T-cell (primary cell): ENCODE results near the gene C1orf105. TPM values are rescaled to one million over a fixed set of nuclear protein-coding genes. Genes with fewer than 3 reads are reported as not detected.
"Not testable (repeated sequence)": the region's sequence is repeated elsewhere in the genome, so short reads cannot be mapped to it uniquely, and the experiment has no call there.

Experiments
- ATAC-seq, 4 experiments: fragments of 200-7000 bp in 3 of 4; fragments of 150-1000 bp in 1 of 4; cut with Tn5 transposase; replicated peaks in 1 of 4; 1 replicate in 3 of 4; 2 replicates in 1 of 4; pipeline ENCODE4 v1.10.0; 2021; ENCODE audit warnings: moderate library complexity in 3 of 4, mild to moderate bottlenecking in 2 of 4, moderate number of reproducible peaks in 1 of 4
- CTCF ChIA-PET, 2 donors: fragments of 300-600 bp; sonication (Branson Sonifier 250); formaldehyde crosslinking; loops; one replicate each; lab custom pipeline; 2022; ENCODE audit warnings: antibody characterized with exemption in 2 of 2; lab: Charles Lee
- POLR2A ChIA-PET, 2 donors: fragments of 300-600 bp; sonication (Branson Sonifier 250); formaldehyde crosslinking; loops; one replicate each; lab custom pipeline; 2022; ENCODE audit warnings: antibody characterized with exemption in 2 of 2; lab: Charles Lee
- DNase-seq, 35 experiments: peaks; one replicate each; pipeline versions ENCODE4 v3.0.0 to v3.0.0-alpha.2; 2013 to 2023
- H3K27ac ChIP-seq: one replicate; pipeline ENCODE4 v1.5.1; 2013; ENCODE audit warnings: low read length
- H3K27me3 ChIP-seq, 2 experiments: replicated peaks in 1 of 2; 1 replicate in 1 of 2; 2 replicates in 1 of 2; pipeline versions ENCODE4 v1.6.1 to v1.7.0; 2013; ENCODE audit warnings: low read length in 1 of 2, mixed read lengths in 1 of 2; ENCODE audit not compliant: control insufficient read depth in 2 of 2, insufficient read depth in 2 of 2; ENCODE audit errors: extremely low read depth in 1 of 2
- H3K36me3 ChIP-seq, 2 donors: 1 replicate in 1 of 2; 2 replicates in 1 of 2; pipeline versions ENCODE4 v1.6.1 to v1.7.0; 2013; ENCODE audit warnings: low read length in 1 of 2; ENCODE audit not compliant: control insufficient read depth in 2 of 2, insufficient read depth in 1 of 2; ENCODE audit errors: extremely low read depth in 1 of 2
- H3K4me1 ChIP-seq, 2 experiments: 1 replicate in 1 of 2; 2 replicates in 1 of 2; pipeline versions ENCODE4 v1.6.1 to v1.7.0; 2013; ENCODE audit warnings: low read length in 2 of 2, mixed read lengths in 1 of 2; ENCODE audit not compliant: insufficient read depth in 2 of 2, control insufficient read depth in 1 of 2; ENCODE audit errors: extremely low read depth in 1 of 2
- H3K4me3 ChIP-seq, 2 donors: 1 replicate in 1 of 2; 2 replicates in 1 of 2; pipeline versions ENCODE4 v1.5.1 to v1.7.0; 2013; ENCODE audit warnings: mild to moderate bottlenecking in 2 of 2, low read length in 1 of 2, moderate library complexity in 1 of 2; ENCODE audit not compliant: control insufficient read depth in 1 of 2; ENCODE audit errors: extremely low read depth in 1 of 2
- H3K9me3 ChIP-seq: 2 replicates; pipeline ENCODE4 v1.7.0; 2013
- H3K27ac Mint-ChIP-seq, 2 donors: one replicate each; pipeline ENCODE4 v1.8.0; 2020 to 2021; ENCODE audit warnings: mild to moderate bottlenecking in 2 of 2, mixed read lengths in 2 of 2
- H3K27me3 Mint-ChIP-seq, 2 donors: one replicate each; pipeline ENCODE4 v1.8.0; 2021 to 2022; ENCODE audit warnings: mixed read lengths in 2 of 2
- H3K36me3 Mint-ChIP-seq: one replicate; pipeline ENCODE4 v1.8.0; 2021; ENCODE audit warnings: mixed read lengths
- H3K4me1 Mint-ChIP-seq, 3 donors: one replicate each; pipeline ENCODE4 v1.8.0; 2020 to 2022; ENCODE audit warnings: mixed read lengths in 3 of 3, mild to moderate bottlenecking in 1 of 3
- H3K4me3 Mint-ChIP-seq, 3 donors: one replicate each; pipeline ENCODE4 v1.8.0; 2020 to 2022; ENCODE audit warnings: mild to moderate bottlenecking in 3 of 3, mixed read lengths in 3 of 3, moderate library complexity in 3 of 3
- H3K9me3 Mint-ChIP-seq, 3 donors: one replicate each; pipeline ENCODE4 v1.8.0; 2020 to 2022; ENCODE audit warnings: mixed read lengths in 3 of 3
- WGBS: methylation state at CpG from one replicate; pipeline ENCODE4 v1.1.5; 2013; ENCODE audit warnings: missing lambda C conversion rate; ENCODE audit not compliant: insufficient coverage; 5-methylcytosine and 5-hydroxymethylcytosine counted together
- total RNA-seq, 35 experiments: library from RNA in 6 of 35; stranded (reverse) in 6 of 35; fragments of 120-200 nt in 1 of 35; gene quantifications; one replicate each; pipeline versions ENCODE4 v1.2.1 to v1.2.4 and lab custom pipeline; 2013 to 2026

The C1orf105 gene, protein sequence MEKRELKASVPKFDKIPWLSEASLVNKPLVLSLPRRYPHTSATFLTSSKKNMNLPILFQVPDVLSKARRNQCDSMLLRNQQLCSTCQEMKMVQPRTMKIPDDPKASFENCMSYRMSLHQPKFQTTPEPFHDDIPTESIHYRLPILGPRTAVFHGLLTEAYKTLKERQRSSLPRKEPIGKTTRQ
- total RNA-seq (not detected), total RNA-seq (lab: John Stamatoyannopoulos, UW) (0 to 0.09 (median 0) reads per million in 29 experiments)
- total RNA-seq (2013) = not detected

DNA sequence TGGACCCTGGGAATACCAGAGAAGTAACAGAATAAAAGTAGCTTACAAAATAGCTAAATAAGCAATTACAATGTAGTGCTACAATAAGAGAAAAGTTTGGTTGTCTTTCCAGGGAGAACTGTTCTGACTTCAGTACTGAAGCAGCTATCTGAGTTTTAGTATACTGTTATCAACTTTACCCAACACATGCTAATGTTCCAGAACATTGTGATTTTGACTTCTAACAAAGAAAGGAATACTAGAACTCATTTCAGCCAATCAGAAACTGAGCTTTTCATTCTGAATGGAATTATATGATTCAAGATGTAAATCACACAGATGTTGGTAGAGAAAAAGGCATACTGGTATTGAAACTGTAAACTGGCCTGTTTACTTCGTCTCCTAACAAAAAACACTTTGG is at the start of gene C1orf105:
TSS of gene C1orf105 (plus strand) at position 301 of the 400 bp plus-strand sequence. CDS start 201 bp downstream, outside the sequence.
- Histone ChIP-seq H3K36me3 (no peaks in the 10 kb centered on the region), H3K27me3 (no peaks in the 10 kb centered on the region), H3K4me3 (no peak within 1 kb of the TSS), H3K9me3 (no peaks in the 10 kb centered on the region), H3K27ac (no peak within 1 kb of the TSS), H3K4me1 (peaks cover 3 to 28% of the 10 kb centered on the region in 2 experiments)
- peaks cover 4% of the 10 kb centered on the region for H3K36me3 Mint-ChIP-seq
- no peak within 1 kb of the TSS for H3K4me3 Mint-ChIP-seq
- H3K27ac Mint-ChIP-seq = peak within 1 kb of the TSS in 1 of 2 donors; percentile 12
- no peaks in the 10 kb centered on the region for H3K9me3 Mint-ChIP-seq
- ChIA-PET CTCF (interaction anchor here (0.6 to 1.7 kb wide), 5 partner anchors 11 to 889 kb away, joined by 3 to 5 read pairs (median 3); no protein-coding TSS in a partner anchor), POLR2A (no interaction called here)
- no CpG with 5 or more reads among the region's 1 CpG for WGBS
- H3K27me3 Mint-ChIP-seq = no peaks in the 10 kb centered on the region
- peaks cover 17 to 23% (median 20%) of the 10 kb centered on the region in 3 donors for H3K4me1 Mint-ChIP-seq
- no peak for DNase-seq
- ATAC-seq = no peak

DNA sequence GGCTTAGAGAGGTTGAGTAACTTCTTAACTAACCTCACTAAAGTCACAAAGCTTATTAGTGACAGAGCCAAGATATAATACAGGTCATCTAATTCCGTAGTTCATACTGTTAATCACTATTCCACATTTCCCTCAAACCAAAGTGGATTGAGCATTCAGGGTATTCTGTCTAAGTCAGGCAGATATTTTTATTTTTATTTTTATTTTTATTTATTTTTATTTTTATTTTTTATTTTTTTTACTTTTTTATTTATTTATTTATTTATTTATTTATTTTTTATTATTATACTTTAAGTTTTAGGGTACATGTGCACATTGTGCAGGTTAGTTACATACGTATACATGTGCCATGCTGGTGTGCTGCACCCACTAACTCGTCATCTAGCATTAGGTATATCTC is 48.8 kb upstream of the C1orf105 start:
- H3K4me1 ChIP-seq, CTCF ChIA-PET, H3K27ac Mint-ChIP-seq, ATAC-seq, H3K9me3 ChIP-seq, H3K4me3 ChIP-seq, H3K27me3 Mint-ChIP-seq, H3K27me3 ChIP-seq, DNase-seq, H3K4me3 Mint-ChIP-seq, H3K36me3 ChIP-seq, H3K27ac ChIP-seq: not testable (repeated sequence)
- POLR2A ChIA-PET = interaction anchor here in 1 of 2 donors (0.5 kb wide), 1 partner anchor 101 kb away, joined by 4 read pairs; no protein-coding TSS in a partner anchor
- no CpG with 5 or more reads among the region's 3 CpGs for WGBS
- Mint-ChIP-seq H3K36me3 (peaks cover 12% of the 10 kb centered on the region), H3K9me3 (peaks cover 9 to 25% (median 13%) of the 10 kb centered on the region in 3 donors), H3K4me1 (peaks cover 15 to 18% (median 16%) of the 10 kb centered on the region in 3 donors)

DNA sequence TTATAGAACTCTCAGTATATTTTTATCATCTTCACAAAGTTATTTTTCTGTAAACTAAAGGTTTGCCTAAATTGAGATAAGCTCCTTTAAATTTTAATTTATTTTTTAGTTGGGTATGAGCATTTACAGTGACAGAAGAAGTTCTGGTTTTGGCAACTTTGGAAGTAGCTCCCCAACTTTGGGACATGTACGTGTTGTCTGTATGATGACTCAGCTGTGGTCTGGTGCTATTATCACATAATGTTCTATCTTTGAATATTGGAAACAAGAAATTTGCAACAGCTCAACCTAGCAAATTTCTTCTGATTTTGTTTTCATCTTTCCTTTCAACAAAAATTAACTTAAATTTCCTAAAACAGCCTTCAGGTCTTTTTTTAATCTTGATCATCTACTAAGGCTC is 46.6 kb upstream of the C1orf105 start:
- Mint-ChIP-seq H3K27ac (no peak overlapping the region), H3K27me3 (no peaks in the 10 kb centered on the region), H3K4me3 (no peak overlapping the region), H3K36me3 (no peaks in the 10 kb centered on the region), H3K9me3 (peaks cover 0 to 4% (median 0%) of the 10 kb centered on the region in 3 donors), H3K4me1 (peaks cover 16 to 24% (median 17%) of the 10 kb centered on the region in 3 donors)
- POLR2A ChIA-PET = interaction anchor here in 1 of 2 donors (0.5 kb wide), 1 partner anchor 343 kb away, joined by 4 read pairs; no protein-coding TSS in a partner anchor
- Histone ChIP-seq H3K4me1 (peaks cover 0 to 9% of the 10 kb centered on the region in 2 experiments), H3K9me3 (no peaks in the 10 kb centered on the region), H3K36me3 (no peaks in the 10 kb centered on the region), H3K4me3 (no peak overlapping the region), H3K27ac (no peak overlapping the region), H3K27me3 (no peaks in the 10 kb centered on the region)
- CTCF ChIA-PET = interaction anchor here (0.5 to 1.1 kb wide), 3 partner anchors 16 to 283 kb away, joined by 3 read pairs; no protein-coding TSS in a partner anchor
- WGBS = no CpG with 5 or more reads among the region's 1 CpG
- ATAC-seq = no peak
- no peak for DNase-seq

DNA sequence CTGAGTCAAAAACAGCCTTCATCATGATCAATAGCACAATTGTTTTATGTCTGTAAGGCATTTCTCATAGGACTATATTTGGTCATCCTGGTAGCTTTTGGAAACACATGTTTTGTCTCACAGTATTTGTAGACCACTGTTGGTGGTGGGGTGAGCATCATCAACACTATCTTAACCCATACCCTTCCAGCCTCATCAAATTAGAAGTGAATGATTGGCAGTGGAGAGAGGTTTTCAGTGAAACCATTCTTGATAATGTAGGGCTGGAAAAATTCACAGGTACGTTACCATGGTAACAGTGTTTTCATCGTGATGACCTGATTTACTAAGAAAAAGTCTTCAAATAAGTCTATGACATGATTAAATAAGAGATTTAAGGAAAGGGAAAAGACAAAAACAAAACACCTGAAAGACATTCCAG is 45.3 kb upstream of the C1orf105 start:
- no peaks in the 10 kb centered on the region for H3K36me3 ChIP-seq
- ChIA-PET POLR2A (no interaction called here), CTCF (interaction anchor here in 1 of 2 donors (0.9 kb wide), 1 partner anchor 20 kb away, joined by 3 read pairs; no protein-coding TSS in a partner anchor)
- no peaks in the 10 kb centered on the region for H3K27me3 ChIP-seq
- no peak overlapping the region for H3K27ac Mint-ChIP-seq
- H3K4me1 Mint-ChIP-seq = peaks cover 21 to 35% (median 23%) of the 10 kb centered on the region in 3 donors
- ATAC-seq (no peak), DNase-seq (no peak)
- H3K27me3 Mint-ChIP-seq = no peaks in the 10 kb centered on the region
- WGBS = no CpG with 5 or more reads among the region's 2 CpGs
- no peaks in the 10 kb centered on the region for H3K9me3 ChIP-seq
- no peak overlapping the region for H3K4me3 Mint-ChIP-seq
- no peaks in the 10 kb centered on the region for H3K36me3 Mint-ChIP-seq
- H3K4me1 ChIP-seq = peaks cover 0 to 19% of the 10 kb centered on the region in 2 experiments
- no peaks in the 10 kb centered on the region for H3K9me3 Mint-ChIP-seq
- H3K27ac ChIP-seq = no peak overlapping the region
- no peak overlapping the region for H3K4me3 ChIP-seq

DNA sequence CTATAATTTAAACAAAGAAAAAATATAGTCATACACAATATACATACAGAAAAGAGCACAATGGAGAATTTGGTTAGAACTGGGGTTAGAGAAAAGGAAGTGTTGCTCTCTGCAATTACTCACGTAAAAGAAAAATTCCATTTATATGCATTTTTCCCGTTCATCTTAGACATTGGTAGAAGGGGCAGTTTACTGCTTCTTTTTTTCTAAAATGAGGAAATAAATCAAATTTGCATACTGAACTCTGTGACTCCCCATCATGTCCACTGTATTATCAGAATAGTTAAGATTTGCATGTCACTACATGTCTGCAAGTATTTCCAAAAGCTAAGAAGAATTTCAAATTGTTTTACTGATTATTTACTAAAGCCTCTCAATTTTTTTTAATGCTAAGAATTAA is 44.1 kb upstream of the C1orf105 start:
- Histone ChIP-seq H3K27me3 (no peaks in the 10 kb centered on the region), H3K36me3 (no peaks in the 10 kb centered on the region), H3K27ac (no peak overlapping the region), H3K4me1 (peaks cover 0 to 26% of the 10 kb centered on the region in 2 experiments), H3K4me3 (no peak overlapping the region), H3K9me3 (no peaks in the 10 kb centered on the region)
- no peak overlapping the region for H3K4me3 Mint-ChIP-seq
- POLR2A ChIA-PET = no interaction called here
- ATAC-seq (no peak), DNase-seq (no peak)
- H3K9me3 Mint-ChIP-seq = no peaks in the 10 kb centered on the region
- CTCF ChIA-PET = interaction anchor here (0.6 to 1.1 kb wide), 3 partner anchors 23 to 193 kb away, joined by 3 to 5 read pairs (median 4); no protein-coding TSS in a partner anchor
- no peaks in the 10 kb centered on the region for H3K36me3 Mint-ChIP-seq
- no peaks in the 10 kb centered on the region for H3K27me3 Mint-ChIP-seq
- peaks cover 33 to 45% (median 33%) of the 10 kb centered on the region in 3 donors for H3K4me1 Mint-ChIP-seq
- WGBS = no CpG with 5 or more reads among the region's 2 CpGs
- no peak overlapping the region for H3K27ac Mint-ChIP-seq

DNA sequence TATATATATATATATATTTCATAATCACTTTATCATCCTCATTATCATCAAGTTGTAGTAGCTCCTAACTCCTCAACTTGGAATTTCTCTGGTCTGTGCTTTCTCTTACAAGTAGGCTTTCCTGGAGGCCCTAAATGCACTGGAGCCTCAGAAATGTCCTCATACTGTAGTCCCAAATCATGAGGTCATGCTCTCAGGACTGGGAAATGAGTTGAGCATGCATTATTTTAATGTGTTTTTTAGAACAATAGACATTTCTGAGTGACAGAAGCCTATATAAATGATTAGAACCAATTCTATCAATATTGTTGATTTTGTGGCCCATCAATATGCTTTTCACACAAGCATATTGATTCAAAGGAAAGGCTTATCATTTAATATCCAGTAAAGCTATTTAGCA is 42.9 kb upstream of the C1orf105 start:
- no peak overlapping the region for H3K4me3 ChIP-seq
- Mint-ChIP-seq H3K9me3 (no peaks in the 10 kb centered on the region), H3K4me1 (peaks cover 39 to 57% (median 40%) of the 10 kb centered on the region in 3 donors), H3K27me3 (no peaks in the 10 kb centered on the region), H3K27ac (no peak overlapping the region), H3K36me3 (no peaks in the 10 kb centered on the region), H3K4me3 (no peak overlapping the region)
- H3K36me3 ChIP-seq = no peaks in the 10 kb centered on the region
- no peak overlapping the region for H3K27ac ChIP-seq
- no peaks in the 10 kb centered on the region for H3K9me3 ChIP-seq
- ATAC-seq (no peak), DNase-seq (no peak)
- ChIA-PET CTCF (interaction anchor here in 1 of 2 donors (1.0 to 1.3 kb wide), 3 partner anchors 15 to 19 kb away, joined by 3 read pairs; no protein-coding TSS in a partner anchor), POLR2A (interaction anchor here (0.5 to 0.6 kb wide), 2 partner anchors 12 to 204 kb away, joined by 3 read pairs; no protein-coding TSS in a partner anchor)
- peaks cover 0 to 31% of the 10 kb centered on the region in 2 experiments for H3K4me1 ChIP-seq
- H3K27me3 ChIP-seq = no peaks in the 10 kb centered on the region
